Ishikawa (cell line): ENCODE measurements around the gene KCTD5.

Experiments used
- CEBPB ChIP-seq: IDR thresholded peaks from 2 replicates; pipeline ENCODE4 v1.6.1; 2012
- CREB1 ChIP-seq: IDR thresholded peaks from 2 replicates; pipeline ENCODE4 v1.6.1; 2012; ENCODE audit warnings: low read depth
- EGR1 ChIP-seq: IDR thresholded peaks from 2 replicates; pipeline ENCODE4 v1.6.1; 2012
- EP300 ChIP-seq: IDR thresholded peaks from 2 replicates; pipeline ENCODE4 v1.6.1; 2012; ENCODE audit warnings: borderline replicate concordance
- FOXM1 ChIP-seq: IDR thresholded peaks from 2 replicates; pipeline ENCODE4 v1.6.1; 2012; ENCODE audit warnings: low read depth, borderline replicate concordance
- NFIC ChIP-seq: IDR thresholded peaks from 2 replicates; pipeline ENCODE4 v1.6.1; 2012
- RAD21 ChIP-seq: IDR thresholded peaks from 2 replicates; pipeline ENCODE4 v1.6.1; 2012; ENCODE audit warnings: low read depth
- TAF1 ChIP-seq: IDR thresholded peaks from 2 replicates; pipeline ENCODE4 v1.6.1; 2012; ENCODE audit warnings: low read depth, mild to moderate bottlenecking
- TCF12 ChIP-seq: IDR thresholded peaks from 2 replicates; pipeline ENCODE4 v1.6.1; 2012; ENCODE audit warnings: low read depth
- TEAD4 ChIP-seq: IDR thresholded peaks from 2 replicates; pipeline ENCODE4 v1.6.1; 2012
- YY1 ChIP-seq: IDR thresholded peaks from 2 replicates; pipeline ENCODE4 v1.6.1; 2012; ENCODE audit warnings: low read depth
- ZBTB7A ChIP-seq: IDR thresholded peaks from 2 replicates; pipeline ENCODE4 v1.6.1; 2012; ENCODE audit warnings: low read depth
- TF ChIP-seq, protein P1 (sequence below): IDR thresholded peaks from 2 replicates; pipeline ENCODE4 v1.6.1; 2012
- TF ChIP-seq, protein P2 (sequence below): IDR thresholded peaks from 2 replicates; pipeline ENCODE4 v1.6.1; 2012; ENCODE audit warnings: low read depth, mild to moderate bottlenecking
- TF ChIP-seq, protein P3 (sequence below): IDR thresholded peaks from 2 replicates; pipeline ENCODE4 v1.6.1; 2012

Gene KCTD5

DNA sequence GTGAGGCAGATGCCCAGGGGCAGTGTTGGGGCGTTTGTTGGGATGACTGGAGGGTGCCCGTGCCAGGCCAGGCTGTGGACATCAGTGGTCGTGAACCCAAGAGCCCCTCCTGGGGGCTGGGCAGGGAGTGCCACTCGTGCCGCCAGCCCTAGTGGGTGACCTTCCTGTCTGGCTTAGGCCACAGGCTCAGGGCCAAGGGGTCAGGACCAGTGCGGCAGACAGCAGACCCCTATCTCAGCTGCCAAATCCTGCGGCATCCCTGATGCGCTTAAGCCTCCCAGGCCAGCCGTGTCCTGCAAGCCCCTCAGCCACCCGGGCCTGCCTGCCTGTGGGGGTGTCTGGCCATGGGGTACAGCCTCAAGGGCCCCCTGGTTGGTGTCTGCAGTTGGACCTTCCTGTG is 23.0 kb downstream of the KCTD5 start:
- no peak for TF ChIP-seq NFIC
- TF ChIP-seq YY1: no peak
- no peak for TF ChIP-seq FOXM1
- TF ChIP-seq TAF1: no peak
- TF ChIP-seq RAD21: no peak
- TF ChIP-seq, protein P1, sequence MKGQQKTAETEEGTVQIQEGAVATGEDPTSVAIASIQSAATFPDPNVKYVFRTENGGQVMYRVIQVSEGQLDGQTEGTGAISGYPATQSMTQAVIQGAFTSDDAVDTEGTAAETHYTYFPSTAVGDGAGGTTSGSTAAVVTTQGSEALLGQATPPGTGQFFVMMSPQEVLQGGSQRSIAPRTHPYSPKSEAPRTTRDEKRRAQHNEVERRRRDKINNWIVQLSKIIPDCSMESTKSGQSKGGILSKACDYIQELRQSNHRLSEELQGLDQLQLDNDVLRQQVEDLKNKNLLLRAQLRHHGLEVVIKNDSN: no peak
- no peak for TF ChIP-seq CEBPB
- TF ChIP-seq EP300: no peak
- no peak for TF ChIP-seq EGR1
- TF ChIP-seq, protein P2, sequence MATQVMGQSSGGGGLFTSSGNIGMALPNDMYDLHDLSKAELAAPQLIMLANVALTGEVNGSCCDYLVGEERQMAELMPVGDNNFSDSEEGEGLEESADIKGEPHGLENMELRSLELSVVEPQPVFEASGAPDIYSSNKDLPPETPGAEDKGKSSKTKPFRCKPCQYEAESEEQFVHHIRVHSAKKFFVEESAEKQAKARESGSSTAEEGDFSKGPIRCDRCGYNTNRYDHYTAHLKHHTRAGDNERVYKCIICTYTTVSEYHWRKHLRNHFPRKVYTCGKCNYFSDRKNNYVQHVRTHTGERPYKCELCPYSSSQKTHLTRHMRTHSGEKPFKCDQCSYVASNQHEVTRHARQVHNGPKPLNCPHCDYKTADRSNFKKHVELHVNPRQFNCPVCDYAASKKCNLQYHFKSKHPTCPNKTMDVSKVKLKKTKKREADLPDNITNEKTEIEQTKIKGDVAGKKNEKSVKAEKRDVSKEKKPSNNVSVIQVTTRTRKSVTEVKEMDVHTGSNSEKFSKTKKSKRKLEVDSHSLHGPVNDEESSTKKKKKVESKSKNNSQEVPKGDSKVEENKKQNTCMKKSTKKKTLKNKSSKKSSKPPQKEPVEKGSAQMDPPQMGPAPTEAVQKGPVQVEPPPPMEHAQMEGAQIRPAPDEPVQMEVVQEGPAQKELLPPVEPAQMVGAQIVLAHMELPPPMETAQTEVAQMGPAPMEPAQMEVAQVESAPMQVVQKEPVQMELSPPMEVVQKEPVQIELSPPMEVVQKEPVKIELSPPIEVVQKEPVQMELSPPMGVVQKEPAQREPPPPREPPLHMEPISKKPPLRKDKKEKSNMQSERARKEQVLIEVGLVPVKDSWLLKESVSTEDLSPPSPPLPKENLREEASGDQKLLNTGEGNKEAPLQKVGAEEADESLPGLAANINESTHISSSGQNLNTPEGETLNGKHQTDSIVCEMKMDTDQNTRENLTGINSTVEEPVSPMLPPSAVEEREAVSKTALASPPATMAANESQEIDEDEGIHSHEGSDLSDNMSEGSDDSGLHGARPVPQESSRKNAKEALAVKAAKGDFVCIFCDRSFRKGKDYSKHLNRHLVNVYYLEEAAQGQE: no peak
- TF ChIP-seq CREB1: no peak

DNA sequence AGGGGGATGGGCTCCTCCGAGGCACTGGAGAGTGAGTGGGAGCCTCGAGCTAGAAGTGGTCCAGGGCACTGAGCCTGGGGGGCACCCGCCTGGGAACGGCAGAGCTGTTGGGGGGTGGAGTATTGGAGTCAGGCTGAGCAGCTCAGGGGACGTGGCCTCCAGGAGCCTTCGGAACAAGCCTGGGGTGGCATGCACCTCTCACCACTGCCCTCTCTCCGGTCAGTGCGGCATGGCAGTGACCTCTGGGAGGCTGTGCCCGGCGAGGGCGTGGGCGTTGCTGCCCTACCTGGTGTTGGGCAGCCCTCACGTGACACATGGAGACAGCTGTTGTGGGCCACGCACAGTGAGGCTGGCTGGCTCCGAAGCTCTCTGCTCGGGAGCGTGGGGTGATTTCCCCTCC is 23.8 kb downstream of the KCTD5 start:
- TF ChIP-seq, protein P2: no peak
- TF ChIP-seq CEBPB: no peak
- no peak for TF ChIP-seq ZBTB7A
- TF ChIP-seq, protein P3, sequence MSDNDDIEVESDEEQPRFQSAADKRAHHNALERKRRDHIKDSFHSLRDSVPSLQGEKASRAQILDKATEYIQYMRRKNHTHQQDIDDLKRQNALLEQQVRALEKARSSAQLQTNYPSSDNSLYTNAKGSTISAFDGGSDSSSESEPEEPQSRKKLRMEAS: no peak
- TF ChIP-seq RAD21: no peak
- no peak for TF ChIP-seq FOXM1
- no peak for TF ChIP-seq NFIC
- no peak for TF ChIP-seq TAF1
- no peak for TF ChIP-seq EP300
- TF ChIP-seq CREB1: no peak
- no peak for TF ChIP-seq YY1
- no peak for TF ChIP-seq EGR1
- no peak for TF ChIP-seq TEAD4
- no peak for TF ChIP-seq TCF12
- TF ChIP-seq, protein P1: no peak

GRCh38 chr16:2706611-2707311 is 24.4 kb downstream of the KCTD5 start:
- TF ChIP-seq YY1 (no peak), TEAD4 (no peak), RAD21 (no peak), CEBPB (no peak), TAF1 (no peak), TCF12 (no peak), CREB1 (no peak), FOXM1 (no peak), EGR1 (no peak)

DNA sequence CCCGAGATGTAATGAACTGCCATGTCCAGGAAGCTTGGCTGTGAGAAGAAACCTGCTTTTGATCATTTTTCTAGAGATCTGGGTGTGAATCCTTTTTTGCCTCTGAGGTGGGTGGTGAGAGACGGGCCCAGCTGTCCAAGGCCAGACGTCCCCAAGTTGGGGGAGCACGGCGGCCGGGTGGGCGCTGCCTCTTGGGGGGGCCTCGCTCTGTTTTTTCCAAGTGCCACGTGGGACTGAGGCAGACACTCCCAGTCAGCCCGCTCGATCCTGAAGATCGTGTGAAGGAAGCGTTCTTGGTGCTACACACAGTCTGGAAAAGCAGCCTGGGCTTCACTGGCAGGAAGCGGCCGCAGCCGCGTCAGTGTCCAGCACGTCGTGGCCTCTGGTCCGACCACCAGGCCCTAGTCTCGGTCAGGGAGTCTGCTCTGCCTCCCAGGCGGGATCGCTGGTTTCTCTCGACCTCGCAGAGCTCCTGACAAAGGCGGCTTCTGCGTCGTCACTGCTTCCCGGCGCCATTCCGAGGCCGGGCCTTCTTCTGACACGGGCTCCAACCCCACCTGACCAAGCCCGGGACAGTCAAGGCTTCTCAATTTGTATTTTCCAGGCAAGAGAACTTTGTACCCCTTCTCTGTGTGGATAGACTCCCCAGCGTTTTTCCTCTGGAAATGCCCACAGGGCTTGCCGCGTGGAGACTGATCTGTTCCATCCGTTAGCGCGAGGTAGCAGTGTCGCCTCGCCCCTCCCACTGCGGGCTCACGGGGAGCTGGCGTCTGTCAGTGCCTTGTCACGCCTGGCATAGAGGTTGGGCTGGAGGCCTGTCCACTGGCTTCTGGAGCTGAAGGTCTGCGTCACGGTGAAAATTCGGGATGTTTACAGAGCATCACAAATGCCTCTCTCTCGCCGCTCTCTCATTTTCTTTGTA is 25.3 kb downstream of the KCTD5 start:
- TF ChIP-seq TCF12 (no peak), CEBPB (no peak), RAD21 (no peak), EP300 (no peak), CREB1 (no peak), TAF1 (no peak), NFIC (no peak), YY1 (no peak), FOXM1 (no peak), ZBTB7A (no peak), EGR1 (no peak), TEAD4 (no peak)
- TF ChIP-seq, protein P2: no peak
- TF ChIP-seq, protein P3: no peak
- TF ChIP-seq, protein P1: no peak
